Thyroid gland (tissue), 4 donors: ENCODE data around the gene RALGAPA1. TPM values are rescaled to one million over a fixed set of nuclear protein-coding genes. Genes with fewer than 3 reads are reported as not detected.
"Not testable (repeated sequence)": the region's sequence is repeated elsewhere in the genome, so short reads cannot be mapped to it uniquely, and the experiment has no call there.

Experiments used
- DNase-seq, 2 donors: peaks; one replicate each; pipeline ENCODE4 v3.0.0-alpha.2; 2019
- H3K27ac ChIP-seq, 3 donors: fragments of 200-600 bp; sonication (generic); 1 replicate in 2 of 3; 2 replicates in 1 of 3; pipeline ENCODE4 v1.5.1; 2016 to 2019; ENCODE audit warnings: mild to moderate bottlenecking in 1 of 3, moderate library complexity in 1 of 3
- H3K27me3 ChIP-seq: fragments of 200-600 bp; sonication (generic); one replicate; pipeline ENCODE4 v1.5.1; 2019
- H3K36me3 ChIP-seq, 2 donors: fragments of 200-600 bp; sonication (generic); one replicate each; pipeline ENCODE4 v1.5.1; 2016 to 2019
- H3K4me1 ChIP-seq, 2 donors: fragments of 200-600 bp; sonication (generic); one replicate each; pipeline ENCODE4 v1.5.1; 2017 to 2019
- H3K4me3 ChIP-seq, 3 donors: fragments of 200-600 bp; sonication (generic); replicated peaks in 1 of 3; 1 replicate in 2 of 3; 2 replicates in 1 of 3; pipeline ENCODE4 v1.5.1; 2016; ENCODE audit warnings: mild to moderate bottlenecking in 1 of 3
- H3K9me3 ChIP-seq: fragments of 200-600 bp; sonication (generic); one replicate; pipeline ENCODE4 v1.5.1; 2017
- CTCF ChIP-seq, 6 experiments: fragments of 200-600 bp in 3 of 6; fragments of 450-650 bp in 3 of 6; sonication (generic) in 3 of 6; IDR thresholded peaks; one replicate each; pipeline ENCODE4 v1.5.1; 2016 to 2019; ENCODE audit warnings: antibody characterized with exemption in 6 of 6, mild to moderate bottlenecking in 2 of 6, inconsistent platforms in 1 of 6, moderate library complexity in 1 of 6
- POLR2A ChIP-seq, 2 donors: fragments of 450-650 bp; IDR thresholded peaks; one replicate each; pipeline ENCODE4 v1.6.1; 2017; ENCODE audit warnings: antibody characterized with exemption in 2 of 2, mild to moderate bottlenecking in 2 of 2, moderate library complexity in 1 of 2
- WGBS, 2 donors: methylation state at CpG; one replicate each; pipeline ENCODE4 v1.1.5; 2017; 5-methylcytosine and 5-hydroxymethylcytosine counted together
- intact Hi-C: fragments of 100-400 bp; cut with DNase I; formaldehyde crosslinking; loops from one replicate; pipeline ENCODE4 v1.15.1; 2023
- total RNA-seq, 4 donors: library from RNA; depleted of rRNA; stranded (reverse); fragments of >200 nt; gene quantifications; one replicate each; pipeline ENCODE4 v1.2.3, GENCODE V29; 2016

Gene RALGAPA1
- total RNA-seq, 4 donors from 2014 or later, result 95.6 to 137 (median 111) TPM

- H3K9me3 ChIP-seq, result no peaks in the 10 kb centered on the region
- H3K4me1 ChIP-seq, result no peaks in the 10 kb centered on the region
- no peak for DNase-seq
- no peak overlapping the region for H3K4me3 ChIP-seq
- intact Hi-C loops, result no loop called here
- TF ChIP-seq POLR2A (IDR thresholded peaks at IDR 0.05) (no peak), CTCF (IDR thresholded peaks at IDR 0.05) (no peak)
- H3K27me3 ChIP-seq, result no peaks in the 10 kb centered on the region
- H3K27ac ChIP-seq, result no peak overlapping the region
- WGBS, 2 donors, result 86 to 94% methylated on average over 6 of the region's 6 CpGs
- H3K36me3 ChIP-seq, result peaks cover 0 to 12% of the 10 kb centered on the region in 2 donors
Observed at GRCh38 chr14:35688126-35688826, 120.8 kb downstream of the RALGAPA1 start.

DNA sequence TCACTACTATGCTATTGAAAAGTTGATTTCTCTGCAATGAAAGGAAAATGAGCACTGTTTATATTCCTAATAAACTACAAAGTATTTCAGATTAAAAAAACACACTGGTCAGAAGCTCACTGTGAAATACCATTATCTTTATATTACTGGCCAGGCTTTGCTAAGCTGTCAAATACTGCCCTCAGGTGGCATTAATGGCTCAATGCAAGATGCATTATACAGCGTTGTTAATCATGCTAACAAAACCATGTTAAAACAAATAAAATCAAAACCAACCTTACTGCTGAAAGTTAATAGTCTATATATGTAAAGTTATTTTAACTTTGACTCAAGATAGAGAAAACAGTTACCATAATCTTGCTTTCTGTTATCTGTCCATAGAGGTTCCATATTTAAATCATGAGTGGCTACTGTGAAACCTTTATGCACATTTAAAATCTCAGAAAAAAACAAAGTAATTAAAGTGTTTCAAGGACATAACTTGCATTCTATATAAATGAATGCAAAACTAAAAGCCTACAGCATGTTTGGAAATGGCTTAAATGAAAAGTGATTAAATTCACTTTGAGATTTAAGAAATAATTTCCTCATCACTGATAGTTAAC is 121.7 kb downstream of the RALGAPA1 start:
- H3K36me3 ChIP-seq, result peaks cover 0 to 12% of the 10 kb centered on the region in 2 donors
- no peaks in the 10 kb centered on the region for H3K27me3 ChIP-seq
- WGBS, 2 donors, result 4 to 8% methylated on average over 1 of the region's 1 CpG
- no peak overlapping the region for H3K4me3 ChIP-seq
- H3K27ac ChIP-seq, result no peak overlapping the region
- H3K9me3 ChIP-seq, result no peaks in the 10 kb centered on the region
- DNase-seq, result peak; percentile 18 to 23
- TF ChIP-seq CTCF (IDR thresholded peaks at IDR 0.05) (peak; percentile 23 to 83 (median 75)), POLR2A (IDR thresholded peaks at IDR 0.05) (no peak)
- intact Hi-C loops, result no loop called here
- H3K4me1 ChIP-seq, result no peaks in the 10 kb centered on the region

DNA sequence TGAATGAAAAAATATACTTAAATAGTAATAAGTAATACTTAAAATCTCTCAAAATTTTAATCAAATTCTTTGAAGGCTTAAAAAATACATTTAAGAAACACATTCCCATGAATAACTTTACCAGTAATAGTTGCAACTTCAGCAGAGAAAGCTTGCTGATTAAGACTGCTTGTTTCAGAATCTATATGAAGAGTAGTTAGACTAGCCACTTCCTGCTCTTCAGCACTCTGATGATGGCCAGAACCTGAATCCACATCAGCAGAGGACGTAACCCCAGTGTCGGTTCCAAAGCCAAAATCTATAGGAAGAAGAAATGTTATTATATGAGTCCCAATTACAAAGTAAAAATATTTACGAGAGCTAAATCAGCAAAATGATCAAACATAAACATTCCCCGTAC is 125.4 kb downstream of the RALGAPA1 start:
- H3K4me3 ChIP-seq, H3K27me3 ChIP-seq, intact Hi-C loops, H3K4me1 ChIP-seq, H3K36me3 ChIP-seq, H3K27ac ChIP-seq, H3K9me3 ChIP-seq, DNase-seq: not testable (repeated sequence)
- WGBS, 2 donors, result 95 to 96% methylated on average over 4 of the region's 4 CpGs

DNA sequence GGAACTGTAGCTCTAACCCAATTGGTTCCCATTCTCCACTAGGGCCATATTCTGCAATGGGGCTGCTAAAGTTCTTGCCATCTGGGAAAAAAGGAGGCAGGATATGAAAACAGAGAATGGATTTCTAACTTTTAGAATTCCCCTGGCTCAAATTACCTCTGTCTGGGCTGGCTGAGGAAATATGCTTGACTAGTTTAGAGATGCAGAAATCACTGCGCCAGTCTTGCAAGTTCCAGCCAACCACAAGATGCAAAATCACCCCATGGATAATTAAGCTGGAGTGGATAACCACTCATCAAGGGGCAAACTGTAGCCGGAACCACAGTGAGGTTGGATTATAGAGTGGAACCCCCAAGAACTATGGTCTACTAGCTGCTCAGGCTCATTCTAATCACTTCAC is 126.3 kb downstream of the RALGAPA1 start:
- TF ChIP-seq CTCF (IDR thresholded peaks at IDR 0.05), result no peak
- TF ChIP-seq POLR2A (IDR thresholded peaks at IDR 0.05), result no peak
- DNase-seq, result no peak
- Histone ChIP-seq H3K9me3 (no peaks in the 10 kb centered on the region), H3K27ac (no peak overlapping the region), H3K4me1 (peaks cover 5 to 7% of the 10 kb centered on the region in 2 donors), H3K4me3 (no peak overlapping the region), H3K36me3 (no peaks in the 10 kb centered on the region), H3K27me3 (no peaks in the 10 kb centered on the region)
- WGBS, 2 donors, result 83 to 97% methylated on average over 2 of the region's 2 CpGs
- intact Hi-C loops, result no loop called here

DNA sequence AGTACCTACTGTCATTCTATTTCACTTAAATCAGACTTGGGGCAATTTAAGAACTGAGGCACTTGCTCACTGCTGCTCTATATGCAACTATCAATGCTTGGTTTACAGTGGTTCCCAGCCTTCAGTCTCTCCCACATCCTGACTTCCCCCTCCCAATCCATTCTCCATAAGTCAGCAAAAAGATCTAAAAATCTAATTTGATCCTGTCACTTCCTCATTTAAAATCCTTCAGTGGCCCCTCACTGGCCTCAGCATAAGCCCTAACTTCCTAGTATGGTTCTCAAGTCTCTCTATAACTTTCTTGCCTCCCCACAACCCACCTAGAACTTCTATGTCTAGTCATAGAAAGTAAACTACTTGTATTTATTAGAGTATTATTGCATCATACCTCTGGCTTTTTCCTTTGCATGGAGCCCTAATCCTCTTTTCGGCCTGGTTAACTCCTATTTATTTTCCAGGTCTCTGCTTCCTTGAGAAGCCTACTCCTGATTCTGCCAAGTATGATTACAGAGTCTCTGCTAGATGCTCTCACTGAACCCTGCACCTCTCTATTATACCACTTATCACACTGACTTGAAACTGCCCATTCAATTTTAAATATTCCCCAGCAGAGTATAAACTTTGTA is 130.6 kb downstream of the RALGAPA1 start:
- no peaks in the 10 kb centered on the region for H3K9me3 ChIP-seq
- H3K36me3 ChIP-seq, result peaks cover 6 to 14% of the 10 kb centered on the region in 2 donors
- H3K4me3 ChIP-seq, result no peak overlapping the region
- no peak for DNase-seq
- no peaks in the 10 kb centered on the region for H3K27me3 ChIP-seq
- no peak for TF ChIP-seq CTCF (IDR thresholded peaks at IDR 0.05)
- no peak for TF ChIP-seq POLR2A (IDR thresholded peaks at IDR 0.05)
- H3K27ac ChIP-seq, result peak overlapping the region in 2 of 3 donors; percentile 67 to 69
- WGBS, 2 donors, result 53 to 56% methylated on average over 1 of the region's 1 CpG
- intact Hi-C loops, result no loop called here
- peaks cover 5 to 7% of the 10 kb centered on the region in 2 donors for H3K4me1 ChIP-seq
